Stomach (tissue), 9 donors: Measurements from ENCODE around the gene EBF3. TPM values are rescaled to one million over a fixed set of nuclear protein-coding genes. Genes with fewer than 3 reads are reported as not detected.

Source experiments
- DNase-seq, 2 donors: peaks; one replicate each; pipeline versions ENCODE4 v3.0.0 to v3.0.0-alpha.2; 2013 to 2019
- H3K27ac ChIP-seq, 5 donors: fragments of 200-600 bp in 4 of 5; sonication (generic) in 4 of 5; one replicate each; pipeline ENCODE4 v1.5.1; 2013 to 2019; ENCODE audit warnings: mild to moderate bottlenecking in 1 of 5, moderate library complexity in 1 of 5
- H3K27me3 ChIP-seq, 3 donors: fragments of 200-600 bp; sonication (generic); one replicate each; pipeline ENCODE4 v1.5.1; 2017 to 2019; ENCODE audit warnings: mixed run types in 1 of 3
- H3K36me3 ChIP-seq, 4 donors: fragments of 200-600 bp; sonication (generic); 1 replicate in 3 of 4; 2 replicates in 1 of 4; pipeline ENCODE4 v1.5.1; 2016 to 2019
- H3K4me1 ChIP-seq, 4 donors: fragments of 200-600 bp; sonication (generic); one replicate each; pipeline ENCODE4 v1.5.1; 2016 to 2019
- H3K4me3 ChIP-seq, 4 donors: fragments of 200-600 bp; sonication (generic) in 3 of 4; one replicate each; pipeline ENCODE4 v1.5.1; 2016 to 2019; ENCODE audit warnings: mild to moderate bottlenecking in 1 of 4
- H3K9me3 ChIP-seq, 4 donors: fragments of 200-600 bp; sonication (generic); one replicate each; pipeline ENCODE4 v1.5.1; 2016 to 2019
- EP300 ChIP-seq: sonication (generic); formaldehyde crosslinking; IDR thresholded peaks from one replicate; pipeline ENCODE4 v1.6.1; 2017; ENCODE audit warnings: antibody characterized with exemption
- POLR2A ChIP-seq, 4 donors: fragments of 450-650 bp; IDR thresholded peaks; one replicate each; pipeline ENCODE4 v1.6.1; 2016; ENCODE audit warnings: antibody characterized with exemption in 4 of 4, control low read depth in 2 of 4, mild to moderate bottlenecking in 1 of 4, moderate library complexity in 1 of 4
- POLR2AphosphoS5 ChIP-seq, 3 donors: sonication (generic); formaldehyde crosslinking; IDR thresholded peaks; one replicate each; pipeline ENCODE4 v1.6.1; 2016; ENCODE audit warnings: antibody characterized with exemption in 3 of 3
- WGBS, 5 donors: extraction: QIAGEN DNeasy Blood & Tissue Kit in 3 of 5; methylation state at CpG; one replicate each; pipeline versions ENCODE4 v1.1.5 to v1.1.7; 2013 to 2018; 5-methylcytosine and 5-hydroxymethylcytosine counted together
- intact Hi-C: fragments of 100-400 bp; cut with DNase I; formaldehyde crosslinking; loops from one replicate; pipeline ENCODE4 v1.15.1; 2023; ENCODE audit warnings: low total_unique reads
- polyA plus RNA-seq, 3 donors: library from polyadenylated mRNA; stranded (reverse); fragments of 200-250 nt; gene quantifications; one replicate each; pipeline ENCODE4 v1.2.3, GENCODE V29; 2013
- total RNA-seq, 5 donors: library from RNA; depleted of rRNA; stranded (reverse); fragments of >200 nt; gene quantifications; one replicate each; pipeline versions ENCODE4 v1.1.0 to v1.2.3, GENCODE V29; 2014 to 2016
- TF ChIP-seq, protein P1 (sequence below), 7 experiments: fragments of 450-650 bp in 4 of 7; fragments of 200-600 bp in 3 of 7; sonication (generic) in 3 of 7; IDR thresholded peaks; one replicate each; pipeline ENCODE4 v1.5.1; 2016 to 2019; ENCODE audit warnings: antibody characterized with exemption in 7 of 7, control low read depth in 2 of 7, mild to moderate bottlenecking in 1 of 7
- donor health status: healthy with polysubstance abuse.
- donor health status: Bipolar disorder and iron deficiency.
- donor health status: healthy.

Gene EBF3
- total and polyA plus RNA-seq, 8 donors: 0.19 to 7.3 (median 0.58) TPM; not detected in 3

GRCh38 chr10:129898706-129899268 lies 65.3 kb downstream of the EBF3 start:
- 29 to 56% (median 51%) methylated on average over 38 of the region's 38 CpGs for WGBS, 5 donors
- Histone ChIP-seq H3K27ac (no peak overlapping the region), H3K4me3 (no peak overlapping the region), H3K4me1 (peaks cover 0 to 6% (median under 1%) of the 10 kb centered on the region in 4 donors), H3K36me3 (no peaks in the 10 kb centered on the region), H3K27me3 (peaks cover 0 to 84% (median 39%) of the 10 kb centered on the region in 3 donors), H3K9me3 (no peaks in the 10 kb centered on the region)
- TF ChIP-seq, protein P1, sequence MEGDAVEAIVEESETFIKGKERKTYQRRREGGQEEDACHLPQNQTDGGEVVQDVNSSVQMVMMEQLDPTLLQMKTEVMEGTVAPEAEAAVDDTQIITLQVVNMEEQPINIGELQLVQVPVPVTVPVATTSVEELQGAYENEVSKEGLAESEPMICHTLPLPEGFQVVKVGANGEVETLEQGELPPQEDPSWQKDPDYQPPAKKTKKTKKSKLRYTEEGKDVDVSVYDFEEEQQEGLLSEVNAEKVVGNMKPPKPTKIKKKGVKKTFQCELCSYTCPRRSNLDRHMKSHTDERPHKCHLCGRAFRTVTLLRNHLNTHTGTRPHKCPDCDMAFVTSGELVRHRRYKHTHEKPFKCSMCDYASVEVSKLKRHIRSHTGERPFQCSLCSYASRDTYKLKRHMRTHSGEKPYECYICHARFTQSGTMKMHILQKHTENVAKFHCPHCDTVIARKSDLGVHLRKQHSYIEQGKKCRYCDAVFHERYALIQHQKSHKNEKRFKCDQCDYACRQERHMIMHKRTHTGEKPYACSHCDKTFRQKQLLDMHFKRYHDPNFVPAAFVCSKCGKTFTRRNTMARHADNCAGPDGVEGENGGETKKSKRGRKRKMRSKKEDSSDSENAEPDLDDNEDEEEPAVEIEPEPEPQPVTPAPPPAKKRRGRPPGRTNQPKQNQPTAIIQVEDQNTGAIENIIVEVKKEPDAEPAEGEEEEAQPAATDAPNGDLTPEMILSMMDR (IDR thresholded peaks at IDR 0.05): no peak
- TF ChIP-seq POLR2AphosphoS5 (IDR thresholded peaks at IDR 0.05): no peak
- no peak for TF ChIP-seq POLR2A (IDR thresholded peaks at IDR 0.05)
- no peak for TF ChIP-seq EP300
- intact Hi-C loops: no loop called here
- DNase-seq: no peak

GRCh38 chr10:129897871-129898626 lies 66.0 kb downstream of the EBF3 start:
- Histone ChIP-seq H3K4me3 (no peak overlapping the region), H3K27ac (no peak overlapping the region), H3K9me3 (no peaks in the 10 kb centered on the region), H3K27me3 (peaks cover 0 to 86% (median 41%) of the 10 kb centered on the region in 3 donors), H3K4me1 (peaks cover 0 to 14% (median 4%) of the 10 kb centered on the region in 4 donors), H3K36me3 (no peaks in the 10 kb centered on the region)
- 38 to 65% (median 45%) methylated on average over 15 of the region's 15 CpGs for WGBS, 5 donors
- no peak for DNase-seq
- intact Hi-C loops: no loop called here
- TF ChIP-seq POLR2A (IDR thresholded peaks at IDR 0.05) (no peak), EP300 (no peak), POLR2AphosphoS5 (IDR thresholded peaks at IDR 0.05) (no peak)
- TF ChIP-seq, protein P1 (IDR thresholded peaks at IDR 0.05): no peak

DNA sequence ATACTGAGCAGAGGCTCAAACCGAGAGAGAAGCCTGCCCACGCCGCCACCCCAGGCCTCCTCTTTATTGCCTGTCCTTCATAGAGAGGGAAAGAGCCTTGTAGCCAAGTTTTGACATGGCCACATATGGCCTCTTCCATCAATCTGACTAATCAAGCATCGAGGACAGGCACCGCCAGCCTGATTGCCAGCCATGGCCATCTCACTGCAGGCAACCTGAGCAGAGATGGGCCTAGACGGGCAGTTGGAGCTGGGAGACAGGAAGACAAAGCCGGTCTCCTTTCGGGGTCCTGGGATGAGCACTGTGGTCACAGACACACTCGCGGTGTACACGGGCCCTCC lies 67.2 kb downstream of the EBF3 start:
- TF ChIP-seq POLR2AphosphoS5 (IDR thresholded peaks at IDR 0.05): no peak
- TF ChIP-seq POLR2A (IDR thresholded peaks at IDR 0.05): no peak
- TF ChIP-seq, protein P1 (IDR thresholded peaks at IDR 0.05): no peak
- TF ChIP-seq EP300: no peak
- intact Hi-C loops: no loop called here
- WGBS, 5 donors: 73 to 97% (median 92%) methylated on average over 4 to 11 of the region's 11 CpGs
- no peak for DNase-seq
- H3K36me3 ChIP-seq: no peaks in the 10 kb centered on the region
- peaks cover 0 to 22% (median 6%) of the 10 kb centered on the region in 4 donors for H3K4me1 ChIP-seq
- H3K27me3 ChIP-seq: peaks cover 0 to 84% (median 38%) of the 10 kb centered on the region in 3 donors
- H3K9me3 ChIP-seq: no peaks in the 10 kb centered on the region
- no peak overlapping the region for H3K27ac ChIP-seq
- H3K4me3 ChIP-seq: no peak overlapping the region

- TF ChIP-seq, protein P1 (IDR thresholded peaks at IDR 0.05): no peak
- Histone ChIP-seq H3K9me3 (no peaks in the 10 kb centered on the region), H3K36me3 (no peaks in the 10 kb centered on the region), H3K27ac (no peak overlapping the region), H3K4me3 (no peak overlapping the region), H3K27me3 (peaks cover 0 to 78% (median 33%) of the 10 kb centered on the region in 3 donors), H3K4me1 (peaks cover 0 to 22% (median 6%) of the 10 kb centered on the region in 4 donors)
- intact Hi-C loops: no loop called here
- DNase-seq: no peak
- 80 to 90% (median 86%) methylated on average over 25 to 36 of the region's 36 CpGs for WGBS, 5 donors
Measured at GRCh38 chr10:129896136-129896859, 67.8 kb downstream of the EBF3 start.
